NCI-H146 treated with DMSO at 0.1 percent for 48 hours (cell line): ENCODE measurements around the gene ATXN1.
"Not testable (repeated sequence)": the region's sequence is repeated elsewhere in the genome, so short reads cannot be mapped to it uniquely, and the experiment has no call there.

Source experiments
- DNase-seq: peaks from one replicate; lab custom pipeline; 2025; ENCODE audit not compliant: unreplicated experiment; lab: John Stamatoyannopoulos, UW

Gene ATXN1

DNA sequence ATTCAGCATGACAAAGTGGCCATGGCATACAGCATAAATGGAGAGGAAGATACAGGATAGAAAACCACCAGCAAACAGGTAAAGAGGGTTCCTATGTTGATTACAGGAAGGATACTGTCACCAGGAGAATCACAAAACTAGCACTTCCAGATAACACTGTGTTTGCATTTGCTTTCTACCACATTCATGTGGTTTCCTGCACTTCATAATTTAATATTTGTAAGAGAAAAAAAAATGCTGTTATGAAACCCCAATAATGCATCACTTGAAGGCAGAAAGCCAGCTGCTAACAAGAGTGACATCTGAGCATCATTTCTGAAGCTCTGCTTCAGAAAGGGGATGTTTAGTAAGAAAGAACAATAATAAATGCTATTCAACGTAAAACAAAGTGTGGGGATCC is 106.6 kb downstream of the ATXN1 start:
- no peak for DNase-seq

DNA sequence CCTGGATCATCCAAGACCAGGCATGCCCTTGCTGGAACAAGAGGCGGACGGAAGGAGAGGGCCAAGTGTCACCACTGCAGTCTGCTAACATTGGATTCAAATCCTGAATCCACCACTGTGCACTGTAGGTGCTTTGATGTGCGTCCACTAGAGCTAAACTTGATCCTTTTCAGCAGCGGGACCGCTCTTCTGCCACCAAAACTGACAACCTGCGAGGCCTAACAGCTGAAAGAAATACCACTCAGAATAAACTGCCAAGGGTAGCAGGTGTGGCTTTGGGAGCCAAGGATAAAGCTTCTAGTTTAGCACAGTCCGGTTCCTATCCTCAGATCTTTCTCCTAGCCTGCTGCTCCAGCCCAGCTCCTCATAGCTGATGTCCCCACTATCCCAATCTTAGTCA is 108.0 kb downstream of the ATXN1 start:
- DNase-seq, result no peak

DNA sequence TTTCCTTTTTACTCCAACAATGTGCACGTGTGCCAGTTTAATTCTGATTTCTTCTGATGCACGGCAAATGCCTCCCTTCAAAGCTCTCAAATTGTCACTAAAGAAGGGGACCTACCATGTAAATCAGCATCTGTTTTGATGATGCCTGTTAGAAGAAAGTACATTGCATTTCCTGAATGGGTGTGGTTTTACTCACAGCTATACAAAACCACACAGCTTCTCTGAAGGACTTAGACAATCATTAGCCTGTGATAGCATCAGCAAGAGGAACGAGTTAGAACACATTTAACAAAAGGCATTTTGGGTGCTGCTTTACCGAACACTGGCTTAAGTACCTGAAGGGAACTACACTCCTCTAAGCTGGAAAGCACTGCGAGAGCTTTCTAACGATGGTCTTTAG is 109.4 kb downstream of the ATXN1 start:
- no peak for DNase-seq

DNA sequence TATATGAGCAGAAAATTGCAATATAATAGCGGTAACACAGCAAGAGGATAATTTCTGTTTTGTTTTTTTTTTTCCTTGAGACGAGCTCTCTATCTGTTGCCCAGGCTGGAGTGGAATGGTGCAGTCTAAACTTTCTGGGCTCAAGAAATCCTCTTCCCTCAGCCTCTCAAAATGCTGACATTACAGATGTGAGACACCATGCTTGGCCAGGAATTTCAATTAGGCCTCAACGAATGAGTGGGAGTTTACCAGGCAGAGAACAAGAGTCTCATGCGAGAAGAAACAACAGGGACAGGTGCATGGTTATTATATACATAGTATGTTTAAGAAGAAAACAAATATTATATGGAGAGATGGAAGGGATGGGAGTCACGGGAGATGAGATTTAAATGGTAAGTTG is 111.4 kb downstream of the ATXN1 start:
- no peak for DNase-seq

DNA sequence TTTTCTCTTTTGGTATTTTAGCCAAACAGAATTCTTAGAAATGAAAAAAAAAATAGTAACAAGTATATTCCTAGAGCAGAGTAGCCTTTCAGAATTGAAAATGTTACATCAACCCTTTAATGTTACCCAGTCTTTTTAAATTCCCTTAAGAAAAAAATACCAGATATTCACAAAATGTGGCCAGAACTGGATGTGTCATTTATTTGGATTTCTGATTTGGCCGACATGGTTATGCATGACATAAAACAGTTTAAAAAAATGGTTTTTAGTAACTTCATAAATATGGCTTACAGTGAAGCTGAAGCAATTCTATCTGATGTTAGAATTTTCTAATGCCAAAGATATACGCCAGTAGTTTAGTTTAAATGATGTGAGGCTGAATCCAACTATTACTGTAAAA is 112.0 kb downstream of the ATXN1 start:
- no peak for DNase-seq

DNA sequence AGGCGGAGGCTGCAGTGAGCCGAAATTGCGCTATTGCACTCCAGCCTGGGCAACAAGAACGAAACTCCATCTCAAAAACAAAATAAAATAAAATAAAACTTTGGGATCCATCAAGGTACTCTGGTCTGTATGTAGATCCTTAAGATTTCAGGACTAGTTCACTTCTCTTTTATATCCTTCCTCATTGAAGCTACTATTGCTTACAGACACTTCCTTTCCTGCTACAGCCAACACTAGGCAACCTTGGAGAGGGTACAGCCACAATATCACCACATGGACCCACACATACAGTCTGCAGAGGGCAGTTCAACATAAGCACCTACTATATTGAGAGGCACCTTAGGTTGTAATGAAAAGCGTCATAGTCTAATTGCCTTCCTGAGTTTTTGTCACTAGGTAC is 113.3 kb downstream of the ATXN1 start:
- DNase-seq, result no peak

DNA sequence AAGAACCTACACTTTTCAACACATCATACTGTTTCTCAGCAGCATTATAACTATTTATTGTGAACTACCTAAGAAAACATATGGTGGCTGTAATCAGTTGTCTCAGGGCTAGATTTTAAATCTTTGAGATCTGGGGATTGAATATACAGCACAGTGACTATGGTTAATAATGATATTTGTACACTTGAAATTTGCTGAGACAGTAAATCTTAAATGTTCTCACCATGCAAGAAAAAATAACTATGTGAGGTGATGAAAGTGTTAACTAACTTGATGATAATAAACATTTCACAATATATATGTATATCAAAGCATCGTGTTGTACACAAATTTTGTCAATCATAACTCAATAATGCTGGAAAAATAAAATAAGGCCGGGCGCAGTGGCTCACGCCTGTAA is 113.8 kb downstream of the ATXN1 start:
- DNase-seq, result no peak

DNA sequence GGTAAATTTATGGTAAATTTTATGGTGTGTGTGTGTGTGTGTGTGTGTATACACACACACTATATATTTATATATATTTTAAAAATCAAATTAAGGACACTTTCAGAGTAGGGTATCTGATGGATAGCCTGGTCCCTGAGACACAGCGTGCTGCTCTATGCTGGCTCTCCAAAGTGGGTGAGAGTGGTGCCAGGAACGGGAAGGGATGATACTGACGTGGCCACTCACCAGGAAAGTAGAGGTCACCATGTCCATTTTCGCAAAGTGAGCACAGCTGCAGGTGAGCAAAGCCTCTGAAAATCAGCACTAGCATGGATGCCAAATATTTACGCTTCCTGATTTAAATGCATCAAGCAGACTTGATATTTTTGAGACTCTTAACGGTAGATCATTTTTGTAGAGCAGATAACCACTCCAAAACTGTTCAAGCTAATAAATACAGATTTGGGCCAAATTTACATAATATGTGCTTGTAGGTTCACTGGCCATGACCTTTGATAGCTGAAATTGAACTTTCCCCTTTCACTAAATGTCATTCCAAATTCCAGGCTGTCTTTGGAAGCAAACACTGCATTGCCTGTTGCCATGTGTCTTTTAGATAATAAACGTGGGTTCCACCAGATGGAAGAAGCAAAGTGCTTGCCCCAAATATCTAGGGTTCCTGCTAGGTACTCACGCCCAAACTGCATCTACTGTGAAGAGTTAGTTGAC is 116.6 kb downstream of the ATXN1 start:
- no peak for DNase-seq

DNA sequence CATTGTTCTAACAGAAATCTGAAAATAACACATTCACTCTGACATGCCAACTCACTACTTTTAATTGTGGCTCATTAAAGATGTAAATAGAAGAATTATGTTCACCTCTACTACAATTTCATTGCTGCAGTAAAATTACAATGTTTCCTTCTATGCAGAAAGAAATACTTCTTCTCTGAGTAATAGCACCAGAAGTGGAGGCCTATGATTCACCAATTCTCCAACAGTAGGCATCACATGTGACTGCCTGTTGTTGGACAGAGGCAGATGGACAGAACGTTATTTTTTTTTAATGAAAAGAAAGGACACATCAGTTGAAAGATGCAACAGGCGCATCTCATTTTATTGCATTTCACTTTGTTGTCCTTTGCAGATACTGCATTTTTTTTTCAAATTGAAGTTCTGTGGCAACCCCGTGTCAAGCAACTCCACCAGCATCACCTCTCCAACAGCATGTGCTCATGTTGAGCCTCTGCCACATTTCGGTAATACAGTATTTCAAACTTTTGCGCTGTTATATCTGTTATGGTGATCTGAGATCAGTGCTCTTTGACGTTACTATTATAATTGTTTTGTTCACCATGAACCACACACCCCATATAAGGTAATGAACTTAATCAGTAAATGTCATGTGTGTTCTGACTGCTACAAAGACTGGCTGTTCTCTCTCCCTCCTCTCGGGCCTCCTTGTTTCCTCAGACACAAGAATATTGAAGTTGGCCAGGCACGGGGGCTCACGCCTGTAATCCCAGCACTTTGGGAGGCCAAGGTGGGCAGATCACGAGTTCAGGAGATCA is 121.4 kb downstream of the ATXN1 start:
- DNase-seq, result no peak

DNA sequence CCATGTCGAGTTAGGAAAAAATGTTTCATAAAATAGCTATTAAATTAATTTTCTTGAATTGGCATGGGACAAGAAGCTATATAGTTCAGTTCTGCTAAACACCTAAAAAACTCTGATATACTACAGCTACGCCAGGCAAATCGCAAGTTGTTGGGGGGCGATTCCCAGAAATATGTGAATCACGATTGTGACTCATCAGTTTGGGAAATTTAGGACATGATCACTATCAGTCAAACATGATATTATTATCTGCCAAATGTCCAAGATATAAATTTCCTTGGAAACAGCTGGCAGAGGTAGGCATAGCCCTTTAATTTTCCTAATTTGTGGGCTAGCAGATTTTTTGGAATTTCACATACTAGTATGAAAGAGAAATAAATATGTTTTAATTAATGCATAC is 123.6 kb downstream of the ATXN1 start:
- no peak for DNase-seq

DNA sequence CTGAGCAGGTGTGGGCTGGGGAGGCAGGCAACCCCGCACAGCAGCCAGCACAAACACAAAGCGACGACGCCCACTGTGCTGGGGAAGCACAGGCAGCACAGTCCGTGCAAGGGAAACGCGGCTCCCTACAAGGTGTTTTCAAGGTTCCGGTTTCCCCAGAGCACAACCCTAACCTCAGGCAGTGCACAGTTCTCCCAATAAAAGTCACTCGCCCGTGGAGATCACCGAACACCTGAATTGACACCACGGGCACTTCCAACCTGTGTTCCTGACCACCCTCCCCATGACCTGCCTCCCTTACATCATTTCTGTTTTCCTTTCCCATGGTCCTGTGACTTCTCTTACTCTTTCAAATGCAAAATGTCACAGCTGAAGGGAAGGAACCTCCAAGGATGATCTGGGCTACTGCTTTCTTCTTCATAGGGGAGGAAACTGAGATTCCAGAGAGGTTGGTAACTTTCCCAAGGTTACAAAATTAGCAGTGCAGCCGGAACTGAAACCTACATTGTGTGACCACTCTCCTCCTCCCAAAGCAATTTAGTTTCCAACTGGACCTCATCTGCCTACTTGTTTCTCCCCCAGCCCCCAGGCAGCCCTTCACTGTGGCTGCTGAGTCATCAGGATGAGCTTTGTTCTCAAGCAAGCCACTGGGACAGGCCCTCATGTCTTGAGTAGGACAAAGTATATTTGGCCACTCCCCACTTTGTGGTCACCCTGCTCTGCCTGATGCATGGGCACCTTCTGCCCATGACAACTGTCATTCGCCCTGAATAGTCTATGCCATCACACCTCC is 125.3 kb downstream of the ATXN1 start:
- no peak for DNase-seq

DNA sequence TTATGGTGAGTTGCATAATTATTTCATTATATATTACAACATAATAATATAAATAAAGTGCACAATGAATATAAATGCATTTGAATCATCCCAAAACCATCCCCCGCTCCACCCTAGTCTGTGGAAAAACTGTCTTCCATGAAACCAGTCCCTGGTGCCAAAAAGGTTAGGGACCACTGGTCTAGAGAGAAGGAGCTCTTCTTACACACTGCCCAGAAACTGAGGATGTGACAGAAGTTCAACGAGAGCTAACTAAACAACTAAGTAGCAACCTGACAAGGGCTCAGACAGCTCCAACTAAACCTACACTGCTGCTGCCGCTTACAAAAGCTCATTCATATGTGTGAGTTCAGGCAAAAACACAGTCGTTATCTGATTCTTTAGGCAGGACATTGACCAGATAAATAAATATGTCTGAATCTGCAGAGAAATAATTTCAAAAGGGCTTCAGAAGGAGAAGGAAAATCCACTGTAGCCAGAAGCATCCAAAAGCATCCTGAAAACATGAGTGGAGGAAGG is 125.9 kb downstream of the ATXN1 start:
- DNase-seq, result no peak

DNA sequence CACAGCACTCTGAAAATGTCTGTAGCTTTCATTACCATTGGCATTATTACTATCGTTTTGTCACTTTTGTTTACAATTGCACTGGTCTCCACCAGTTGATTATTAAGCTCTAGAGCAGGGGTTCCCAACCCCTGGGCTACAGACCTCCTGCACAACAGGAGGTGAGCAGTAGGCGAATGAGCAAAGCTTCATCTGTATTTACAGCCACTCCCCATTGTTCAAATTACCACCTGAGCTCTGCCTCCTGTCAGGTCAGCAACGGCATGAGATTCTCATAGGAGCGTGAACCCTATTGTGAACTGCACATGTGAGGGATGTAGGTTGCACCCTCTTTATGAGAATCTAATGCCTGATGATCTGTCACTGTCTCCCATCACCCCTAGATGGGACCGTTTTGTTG is 126.4 kb downstream of the ATXN1 start:
- DNase-seq, result no peak

DNA sequence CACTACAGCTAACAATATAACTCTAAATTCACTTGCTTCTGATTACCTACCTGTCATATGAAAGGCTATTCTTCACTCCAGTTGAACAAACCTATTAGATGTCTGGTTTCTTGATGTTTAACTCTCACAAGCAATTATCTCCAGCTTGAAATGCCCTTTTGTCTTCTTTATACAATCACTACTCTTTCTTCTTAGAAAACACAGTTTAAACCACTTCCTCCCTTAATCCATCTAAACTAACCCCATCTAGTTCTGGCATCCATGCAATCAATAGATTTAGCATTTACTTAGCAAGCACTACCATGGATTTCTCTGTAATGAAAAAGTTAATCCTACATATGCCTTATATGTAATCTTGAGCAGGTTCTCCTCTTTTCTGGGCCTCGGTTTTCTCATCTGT is 127.3 kb downstream of the ATXN1 start:
- DNase-seq, result no peak

DNA sequence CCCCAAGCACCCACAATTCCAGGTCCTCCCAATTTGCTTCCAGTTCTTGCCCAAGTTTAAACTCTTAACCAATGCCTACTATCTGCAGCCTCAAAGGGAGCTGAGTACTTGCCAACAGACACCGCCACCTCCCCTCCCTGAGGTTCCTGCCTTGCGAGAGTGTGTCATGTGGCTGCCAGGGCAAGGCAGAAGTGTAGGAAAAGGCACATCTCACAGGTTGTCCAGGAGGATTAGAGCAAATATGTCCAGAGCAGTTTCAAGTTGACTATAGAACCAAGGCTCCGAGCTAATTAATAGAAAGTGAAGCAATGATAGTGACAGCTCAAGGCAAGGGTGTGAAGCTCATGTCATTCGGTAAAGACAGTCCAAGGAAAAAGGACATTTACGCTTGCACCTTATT is 127.8 kb downstream of the ATXN1 start:
- DNase-seq, result no peak

DNA sequence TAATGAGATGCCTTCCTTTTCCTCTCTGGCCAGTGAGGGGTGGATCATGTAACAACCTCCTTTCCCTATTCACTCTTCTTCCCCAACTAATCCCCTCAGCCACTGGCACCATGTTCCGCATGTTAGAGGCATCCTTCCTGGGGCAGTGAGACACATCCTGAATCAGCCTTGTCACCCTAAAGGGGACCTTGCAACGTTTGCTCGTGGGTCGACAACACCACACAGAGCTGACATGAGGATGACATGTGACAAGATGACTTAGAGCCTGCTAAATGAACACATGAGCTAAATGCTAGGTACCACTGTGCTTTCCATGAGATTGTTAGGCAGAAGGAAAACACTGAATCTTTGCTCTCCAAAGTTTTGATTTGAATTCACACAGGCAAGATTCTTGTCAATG is 129.2 kb downstream of the ATXN1 start:
- DNase-seq, result no peak

DNA sequence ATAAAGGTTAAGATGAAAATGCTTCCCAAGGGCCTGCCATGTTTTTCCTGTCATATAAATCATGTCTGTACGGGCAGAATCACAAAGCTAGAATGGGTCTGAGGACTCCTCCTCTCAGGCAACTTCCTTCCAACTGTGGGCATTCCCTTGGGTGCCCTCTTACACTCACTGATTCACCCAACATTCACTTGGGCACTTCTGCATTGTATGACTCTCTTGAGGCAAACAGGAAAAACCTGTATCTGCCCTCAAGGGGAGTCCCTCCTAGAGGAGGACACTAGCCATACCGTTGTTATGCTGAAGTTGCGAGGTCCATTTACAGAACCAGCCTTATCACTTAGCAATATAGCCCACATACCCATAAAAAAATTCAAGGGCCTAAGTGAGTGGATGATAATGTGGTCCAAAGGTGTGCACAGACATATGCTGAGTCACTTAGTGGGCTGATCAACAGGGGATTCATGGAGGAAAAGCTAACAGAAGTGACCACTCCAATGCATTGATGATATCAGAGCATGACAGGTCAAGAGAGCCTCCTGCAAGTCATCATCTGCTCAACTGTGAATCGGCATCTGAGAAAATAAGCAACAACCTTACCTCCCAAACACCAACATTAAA is 131.1 kb downstream of the ATXN1 start:
- no peak for DNase-seq

DNA sequence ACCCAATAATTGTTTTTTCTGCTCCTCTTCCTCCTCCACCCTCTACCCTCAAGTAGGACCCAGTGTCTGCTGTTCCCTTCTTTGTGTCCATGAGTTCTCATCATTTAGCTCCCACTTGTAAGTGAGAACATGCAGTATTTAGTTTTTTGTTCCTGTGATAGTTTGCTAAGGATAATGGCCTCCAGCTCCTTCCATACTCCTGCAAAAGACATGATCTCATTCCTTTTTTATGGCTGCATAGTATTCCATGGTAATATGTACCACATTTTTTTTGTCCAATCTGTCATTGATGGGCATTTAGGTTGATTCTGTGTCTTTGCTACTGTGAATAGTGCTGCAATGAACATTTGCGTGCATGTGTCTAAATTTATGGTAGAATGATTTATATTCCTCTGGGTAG is 132.7 kb downstream of the ATXN1 start:
- DNase-seq, result not testable (repeated sequence)

DNA sequence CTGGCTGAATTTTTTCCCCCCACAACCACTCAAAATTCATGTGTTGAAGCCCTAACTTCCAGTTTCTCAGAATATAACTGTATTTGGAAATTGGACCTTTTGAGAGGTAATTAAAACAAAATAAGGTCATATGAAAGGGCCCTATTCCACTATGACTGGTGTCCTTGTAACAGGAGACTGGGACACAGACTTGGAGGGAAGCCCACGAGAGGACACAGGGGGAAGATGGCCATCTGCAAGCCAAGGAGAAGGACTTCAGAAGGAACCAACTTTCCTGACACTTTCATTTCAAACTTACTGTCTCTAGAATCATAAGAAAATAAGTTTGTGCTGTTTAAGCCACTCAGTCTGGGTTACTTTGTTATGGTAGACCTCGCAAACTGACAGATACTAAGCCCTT is 134.6 kb downstream of the ATXN1 start:
- no peak for DNase-seq

DNA sequence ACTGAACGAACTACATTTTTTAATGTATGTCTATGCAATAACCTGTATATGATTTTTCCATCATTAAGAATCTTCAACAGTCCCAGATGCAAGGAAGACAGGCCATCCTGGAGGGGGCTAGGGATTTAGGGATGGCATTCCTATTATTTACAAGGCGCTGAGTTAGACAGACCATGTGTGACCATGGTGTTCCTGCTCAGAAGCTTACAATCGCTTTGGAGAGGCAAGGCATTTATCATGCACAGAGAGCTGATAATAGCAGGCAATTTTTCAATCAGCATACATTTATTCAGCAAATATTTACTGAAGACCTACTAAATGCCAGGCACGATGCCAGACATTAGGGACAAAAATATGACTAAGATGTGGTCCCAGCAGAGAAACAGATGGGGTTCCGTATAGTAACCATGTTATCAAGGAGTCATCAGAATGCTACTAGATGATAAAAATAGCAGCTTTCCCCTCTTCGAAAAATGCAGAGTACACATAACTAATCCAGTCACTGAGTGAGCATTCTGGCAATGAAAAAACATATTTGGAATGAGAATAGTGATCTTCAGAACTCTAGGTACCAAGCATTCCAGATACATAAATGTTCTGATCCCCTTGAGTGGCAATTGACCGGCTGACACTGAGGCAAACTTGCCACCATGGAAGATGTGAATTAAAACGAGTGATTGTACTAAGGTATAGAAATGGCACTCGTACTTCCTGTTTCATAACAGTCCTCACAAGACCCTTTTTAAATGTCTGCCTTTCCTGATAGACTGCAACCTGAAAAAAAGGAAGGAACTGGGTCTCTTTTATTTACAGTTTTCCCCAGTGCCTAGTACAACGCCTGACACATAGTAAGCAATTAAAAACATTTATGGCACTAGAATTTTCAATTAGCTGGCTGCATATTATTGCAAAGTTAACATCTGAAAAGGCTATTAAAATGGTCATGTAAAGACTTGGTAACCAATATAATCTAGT is 135.7 kb downstream of the ATXN1 start:
- no peak for DNase-seq
